NB4 (cell line): ENCODE results near the gene PPP1R12B.

Experiments used
- MYC ChIP-seq: IDR thresholded peaks from 2 replicates; pipeline ENCODE4 v1.6.1; 2011; ENCODE audit warnings: low read depth, low read length
- POLR2A ChIP-seq: IDR thresholded peaks from 2 replicates; pipeline ENCODE4 v1.6.1; 2011; ENCODE audit warnings: mild to moderate bottlenecking; ENCODE audit not compliant: insufficient read length; ENCODE audit errors: extremely low read depth
- TF ChIP-seq, protein P1 (sequence below): IDR thresholded peaks from one replicate; pipeline ENCODE4 v1.5.1; 2012; ENCODE audit warnings: low read depth, low read length
- TF ChIP-seq, protein P2 (sequence below): IDR thresholded peaks from 2 replicates; pipeline ENCODE4 v1.6.1; 2011; ENCODE audit warnings: low read depth, low read length

DNA sequence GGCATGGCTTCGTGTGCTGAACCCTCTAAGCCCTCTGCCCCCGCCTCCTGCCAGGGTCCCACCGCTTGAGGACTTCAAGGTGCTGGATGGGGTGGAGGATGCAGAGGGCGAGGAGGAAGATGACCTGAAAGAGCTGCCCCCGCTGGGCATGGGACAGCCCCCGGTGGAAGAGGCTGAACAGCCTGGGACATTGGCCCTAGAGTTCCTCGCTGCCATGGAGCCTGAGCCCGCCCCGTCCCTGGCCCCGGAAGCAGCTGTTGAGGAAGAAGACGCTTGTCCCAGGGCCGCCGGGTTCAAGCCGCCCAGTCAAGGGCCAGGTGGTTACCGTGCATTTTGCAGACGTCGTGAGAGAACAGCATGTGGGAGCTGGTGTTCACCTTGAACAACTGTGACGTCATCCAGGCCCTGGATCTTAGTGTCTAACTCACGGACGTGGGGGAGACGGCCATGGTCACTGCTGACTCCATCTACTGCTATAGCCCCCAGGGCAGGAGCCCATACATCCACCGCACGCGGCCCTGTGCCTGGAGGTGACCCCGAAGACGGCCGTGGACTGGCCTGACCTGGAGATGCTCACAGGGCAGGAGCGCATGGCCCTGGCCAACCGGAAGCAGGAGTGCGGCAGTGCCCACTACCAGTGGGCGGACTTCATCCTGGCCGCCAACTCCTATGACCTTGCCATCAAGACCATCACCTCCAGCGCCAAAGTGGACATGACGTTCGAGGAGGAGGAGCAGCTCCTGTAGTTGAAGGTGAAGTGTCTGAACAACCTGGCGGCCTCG lies 90.1 kb downstream of the PPP1R12B start:
- TF ChIP-seq, protein P1, sequence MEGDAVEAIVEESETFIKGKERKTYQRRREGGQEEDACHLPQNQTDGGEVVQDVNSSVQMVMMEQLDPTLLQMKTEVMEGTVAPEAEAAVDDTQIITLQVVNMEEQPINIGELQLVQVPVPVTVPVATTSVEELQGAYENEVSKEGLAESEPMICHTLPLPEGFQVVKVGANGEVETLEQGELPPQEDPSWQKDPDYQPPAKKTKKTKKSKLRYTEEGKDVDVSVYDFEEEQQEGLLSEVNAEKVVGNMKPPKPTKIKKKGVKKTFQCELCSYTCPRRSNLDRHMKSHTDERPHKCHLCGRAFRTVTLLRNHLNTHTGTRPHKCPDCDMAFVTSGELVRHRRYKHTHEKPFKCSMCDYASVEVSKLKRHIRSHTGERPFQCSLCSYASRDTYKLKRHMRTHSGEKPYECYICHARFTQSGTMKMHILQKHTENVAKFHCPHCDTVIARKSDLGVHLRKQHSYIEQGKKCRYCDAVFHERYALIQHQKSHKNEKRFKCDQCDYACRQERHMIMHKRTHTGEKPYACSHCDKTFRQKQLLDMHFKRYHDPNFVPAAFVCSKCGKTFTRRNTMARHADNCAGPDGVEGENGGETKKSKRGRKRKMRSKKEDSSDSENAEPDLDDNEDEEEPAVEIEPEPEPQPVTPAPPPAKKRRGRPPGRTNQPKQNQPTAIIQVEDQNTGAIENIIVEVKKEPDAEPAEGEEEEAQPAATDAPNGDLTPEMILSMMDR: no peak
- no peak for TF ChIP-seq POLR2A
- no peak for TF ChIP-seq MYC
- TF ChIP-seq, protein P2, sequence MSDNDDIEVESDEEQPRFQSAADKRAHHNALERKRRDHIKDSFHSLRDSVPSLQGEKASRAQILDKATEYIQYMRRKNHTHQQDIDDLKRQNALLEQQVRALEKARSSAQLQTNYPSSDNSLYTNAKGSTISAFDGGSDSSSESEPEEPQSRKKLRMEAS: no peak
